ENCODE measurements around the gene TBC1D19.
A peak's percentile ranks its signal among the peaks of the same experiment; 100 is the strongest.

TBC1D19 gene

GRCh38 chr4:26753187-26753586 lies 169.3 kb downstream of the TBC1D19 start:
- no peak for TF ChIP-seq CTCF (conservative IDR thresholded peaks at IDR 0.05)
- peak overlapping the region; percentile 36 for H3K27ac ChIP-seq

GRCh38 chr4:26753617-26754016 lies 169.7 kb downstream of the TBC1D19 start:
- TF ChIP-seq CTCF (conservative IDR thresholded peaks at IDR 0.05) = no peak
- peak overlapping the region; percentile 36 for H3K27ac ChIP-seq

- no peak for TF ChIP-seq CTCF (conservative IDR thresholded peaks at IDR 0.05)
- H3K27ac ChIP-seq = no peak overlapping the region
These were observed 173.9 kb downstream of the TBC1D19 start for GRCh38 chr4:26757751-26758150.

- TF ChIP-seq CTCF (conservative IDR thresholded peaks at IDR 0.05) = no peak
- no peak overlapping the region for H3K27ac ChIP-seq
These were observed 175.0 kb downstream of the TBC1D19 start for GRCh38 chr4:26758899-26759298.

GRCh38 chr4:26762650-26763049 lies 178.8 kb downstream of the TBC1D19 start:
- H3K27ac ChIP-seq = peak overlapping the region; percentile 22; the same call in 1 of the 2 replicates
- TF ChIP-seq CTCF (conservative IDR thresholded peaks at IDR 0.05) = no peak

- H3K27ac ChIP-seq = peak overlapping the region; percentile 22; the same call in 1 of the 2 replicates
- TF ChIP-seq CTCF (conservative IDR thresholded peaks at IDR 0.05) = no peak
These were observed 179.2 kb downstream of the TBC1D19 start for GRCh38 chr4:26763063-26763462.

- TF ChIP-seq CTCF (conservative IDR thresholded peaks at IDR 0.05) = no peak
- peak overlapping the region; percentile 22; the same call in 1 of the 2 replicates for H3K27ac ChIP-seq
These were observed 179.8 kb downstream of the TBC1D19 start for GRCh38 chr4:26763648-26764047.
